ENCODE data around the gene SUGCT. TPM values are rescaled to one million over a fixed set of nuclear protein-coding genes. Genes with fewer than 3 reads are reported as not detected.

SUGCT gene
- total RNA-seq, 2 experiments from 2014 or later: 0.76 to 1.5 TPM

- ChIA-PET POLR2A (no interaction called here), CTCF (interaction anchor here (0.7 kb wide), 1 partner anchor 60 kb away, joined by 3 read pairs; no protein-coding TSS in a partner anchor)
- Mint-ChIP-seq H3K9me3 (peaks cover 5% of the 10 kb centered on the region), H3K4me1 (ENCODE audit: low read depth) (no peaks in the 10 kb centered on the region), H3K36me3 (no peaks in the 10 kb centered on the region), H3K4me3 (no peak overlapping the region), H3K27ac (no peak overlapping the region), H3K27me3 (no peaks in the 10 kb centered on the region)
- no peak for DNase-seq
- intact Hi-C loops (cut with micrococcal nuclease): no loop called here
Observed at GRCh38 chr7:40749877-40750276, 615.1 kb downstream of the SUGCT start.

GRCh38 chr7:40753455-40753854, 618.6 kb downstream of the SUGCT start:
- H3K4me1 Mint-ChIP-seq (ENCODE audit: low read depth): no peaks in the 10 kb centered on the region
- no peaks in the 10 kb centered on the region for H3K27me3 Mint-ChIP-seq
- no peaks in the 10 kb centered on the region for H3K36me3 Mint-ChIP-seq
- POLR2A ChIA-PET: no interaction called here
- CTCF ChIA-PET: no interaction called here
- H3K4me3 Mint-ChIP-seq: no peak overlapping the region
- intact Hi-C loops (cut with micrococcal nuclease): no loop called here
- no peak for DNase-seq
- H3K9me3 Mint-ChIP-seq: peaks cover 3% of the 10 kb centered on the region
- no peak overlapping the region for H3K27ac Mint-ChIP-seq

GRCh38 chr7:40755438-40755837, 620.6 kb downstream of the SUGCT start:
- Mint-ChIP-seq H3K4me3 (no peak overlapping the region), H3K9me3 (peaks cover 3% of the 10 kb centered on the region), H3K27me3 (no peaks in the 10 kb centered on the region), H3K36me3 (no peaks in the 10 kb centered on the region), H3K4me1 (ENCODE audit: low read depth) (no peaks in the 10 kb centered on the region), H3K27ac (no peak overlapping the region)
- ChIA-PET POLR2A (no interaction called here), CTCF (no interaction called here)
- DNase-seq: no peak
- intact Hi-C loops (cut with micrococcal nuclease): no loop called here

GRCh38 chr7:40757109-40757508, 622.3 kb downstream of the SUGCT start:
- POLR2A ChIA-PET: no interaction called here
- intact Hi-C loops (cut with micrococcal nuclease): no loop called here

GRCh38 chr7:40758590-40758989, 623.8 kb downstream of the SUGCT start:
- Mint-ChIP-seq H3K4me3 (no peak overlapping the region), H3K36me3 (no peaks in the 10 kb centered on the region), H3K9me3 (no peaks in the 10 kb centered on the region), H3K27me3 (no peaks in the 10 kb centered on the region), H3K27ac (no peak overlapping the region), H3K4me1 (ENCODE audit: low read depth) (no peaks in the 10 kb centered on the region)
- DNase-seq: no peak
- ChIA-PET POLR2A (no interaction called here), CTCF (no interaction called here)
- intact Hi-C loops (cut with micrococcal nuclease): no loop called here

More at GRCh38 chr7:40757109-40757508, 622.3 kb downstream of the SUGCT start:
- no peak overlapping the region for H3K4me3 Mint-ChIP-seq
- CTCF ChIA-PET: no interaction called here
- H3K9me3 Mint-ChIP-seq: no peaks in the 10 kb centered on the region
- no peaks in the 10 kb centered on the region for H3K4me1 Mint-ChIP-seq (ENCODE audit: low read depth)
- no peaks in the 10 kb centered on the region for H3K36me3 Mint-ChIP-seq
- H3K27me3 Mint-ChIP-seq: no peaks in the 10 kb centered on the region
- DNase-seq: no peak
- no peak overlapping the region for H3K27ac Mint-ChIP-seq

- DNase-seq: no peak
- H3K4me1 Mint-ChIP-seq (ENCODE audit: low read depth): no peaks in the 10 kb centered on the region
- H3K9me3 Mint-ChIP-seq: no peaks in the 10 kb centered on the region
- no peak overlapping the region for H3K27ac Mint-ChIP-seq
- H3K4me3 Mint-ChIP-seq: no peak overlapping the region
- H3K36me3 Mint-ChIP-seq: no peaks in the 10 kb centered on the region
- intact Hi-C loops (cut with micrococcal nuclease): no loop called here
- no peaks in the 10 kb centered on the region for H3K27me3 Mint-ChIP-seq
- ChIA-PET POLR2A (no interaction called here), CTCF (no interaction called here)
Observed at GRCh38 chr7:40760293-40760964, 625.6 kb downstream of the SUGCT start.

- POLR2A ChIA-PET: no interaction called here
- no peaks in the 10 kb centered on the region for H3K27me3 Mint-ChIP-seq
- intact Hi-C loops (cut with micrococcal nuclease): no loop called here
- no peak overlapping the region for H3K27ac Mint-ChIP-seq
- H3K9me3 Mint-ChIP-seq: no peaks in the 10 kb centered on the region
- no peak for DNase-seq
- H3K36me3 Mint-ChIP-seq: no peaks in the 10 kb centered on the region
- H3K4me3 Mint-ChIP-seq: no peak overlapping the region
- CTCF ChIA-PET: no interaction called here
- no peaks in the 10 kb centered on the region for H3K4me1 Mint-ChIP-seq (ENCODE audit: low read depth)
Observed at GRCh38 chr7:40760987-40761386, 626.2 kb downstream of the SUGCT start.

- Mint-ChIP-seq H3K27me3 (no peaks in the 10 kb centered on the region), H3K9me3 (peaks cover under 1% of the 10 kb centered on the region), H3K4me1 (ENCODE audit: low read depth) (no peaks in the 10 kb centered on the region), H3K4me3 (no peak overlapping the region), H3K27ac (no peak overlapping the region), H3K36me3 (no peaks in the 10 kb centered on the region)
- ChIA-PET POLR2A (no interaction called here), CTCF (interaction anchor here (0.6 kb wide), 2 partner anchors 433 to 481 kb away, joined by 3 read pairs; no protein-coding TSS in a partner anchor)
- intact Hi-C loops (cut with micrococcal nuclease): no loop called here
- no peak for DNase-seq
Observed at GRCh38 chr7:40761762-40762560, 627.2 kb downstream of the SUGCT start.

GRCh38 chr7:40763319-40764287, 628.8 kb downstream of the SUGCT start:
- no peaks in the 10 kb centered on the region for H3K36me3 Mint-ChIP-seq
- no peaks in the 10 kb centered on the region for H3K4me1 Mint-ChIP-seq (ENCODE audit: low read depth)
- DNase-seq: no peak
- no peaks in the 10 kb centered on the region for H3K27me3 Mint-ChIP-seq
- no peak overlapping the region for H3K4me3 Mint-ChIP-seq
- ChIA-PET CTCF (no interaction called here), POLR2A (no interaction called here)
- intact Hi-C loops (cut with micrococcal nuclease): no loop called here
- no peak overlapping the region for H3K27ac Mint-ChIP-seq
- H3K9me3 Mint-ChIP-seq: peaks cover 2% of the 10 kb centered on the region

- no peaks in the 10 kb centered on the region for H3K4me1 Mint-ChIP-seq (ENCODE audit: low read depth)
- DNase-seq: no peak
- H3K27me3 Mint-ChIP-seq: no peaks in the 10 kb centered on the region
- ChIA-PET CTCF (no interaction called here), POLR2A (no interaction called here)
- H3K27ac Mint-ChIP-seq: no peak overlapping the region
- intact Hi-C loops (cut with micrococcal nuclease): no loop called here
- H3K36me3 Mint-ChIP-seq: no peaks in the 10 kb centered on the region
- peaks cover 2% of the 10 kb centered on the region for H3K9me3 Mint-ChIP-seq
- no peak overlapping the region for H3K4me3 Mint-ChIP-seq
Observed at GRCh38 chr7:40765639-40766038, 630.8 kb downstream of the SUGCT start.

- ChIA-PET CTCF (no interaction called here), POLR2A (no interaction called here)
- Mint-ChIP-seq H3K9me3 (no peaks in the 10 kb centered on the region), H3K27ac (no peak overlapping the region), H3K4me3 (no peak overlapping the region), H3K4me1 (ENCODE audit: low read depth) (no peaks in the 10 kb centered on the region), H3K36me3 (no peaks in the 10 kb centered on the region), H3K27me3 (no peaks in the 10 kb centered on the region)
- intact Hi-C loops (cut with micrococcal nuclease): no loop called here
- no peak for DNase-seq
Observed at GRCh38 chr7:40772096-40772495, 637.3 kb downstream of the SUGCT start.

- Mint-ChIP-seq H3K9me3 (no peaks in the 10 kb centered on the region), H3K4me3 (no peak overlapping the region), H3K36me3 (no peaks in the 10 kb centered on the region), H3K27me3 (no peaks in the 10 kb centered on the region), H3K27ac (no peak overlapping the region), H3K4me1 (ENCODE audit: low read depth) (no peaks in the 10 kb centered on the region)
- POLR2A ChIA-PET: no interaction called here
- DNase-seq: no peak
- intact Hi-C loops (cut with micrococcal nuclease): no loop called here
- CTCF ChIA-PET: no interaction called here
Observed at GRCh38 chr7:40773656-40774055, 638.9 kb downstream of the SUGCT start.
